Measurements from ENCODE around the gene EEFSEC.

The EEFSEC gene

GRCh38 chr3:128285967-128286321 is 132.7 kb downstream of the EEFSEC start:
- no peak for DNase-seq (ENCODE audit: low read depth in 2 of 2)

- no peak for DNase-seq (ENCODE audit: low read depth in 2 of 2)
Observed at GRCh38 chr3:128286691-128287090, 133.4 kb downstream of the EEFSEC start.

- DNase-seq (ENCODE audit: low read depth in 2 of 2): no peak
Observed at GRCh38 chr3:128287216-128287615, 133.9 kb downstream of the EEFSEC start.

- DNase-seq (ENCODE audit: low read depth in 2 of 2): no peak
Observed at GRCh38 chr3:128289534-128289933, 136.3 kb downstream of the EEFSEC start.

GRCh38 chr3:128290484-128290883 is 137.2 kb downstream of the EEFSEC start:
- no peak for DNase-seq (ENCODE audit: low read depth in 2 of 2)

GRCh38 chr3:128293930-128294329 is 140.6 kb downstream of the EEFSEC start:
- no peak for DNase-seq (ENCODE audit: low read depth in 2 of 2)

GRCh38 chr3:128294999-128295468 is 141.8 kb downstream of the EEFSEC start:
- no peak for DNase-seq (ENCODE audit: low read depth in 2 of 2)

- DNase-seq (ENCODE audit: low read depth in 2 of 2): no peak
Observed at GRCh38 chr3:128296469-128297251, 143.4 kb downstream of the EEFSEC start.

GRCh38 chr3:128297401-128298138 is 144.3 kb downstream of the EEFSEC start:
- no peak for DNase-seq (ENCODE audit: low read depth in 2 of 2)

- no peak for DNase-seq (ENCODE audit: low read depth in 2 of 2)
Observed at GRCh38 chr3:128301186-128302023, 148.1 kb downstream of the EEFSEC start.

GRCh38 chr3:128306481-128306880 is 153.2 kb downstream of the EEFSEC start:
- DNase-seq (ENCODE audit: low read depth in 2 of 2): no peak

GRCh38 chr3:128307029-128307633 is 153.8 kb downstream of the EEFSEC start:
- DNase-seq (ENCODE audit: low read depth in 2 of 2): no peak

- no peak for DNase-seq (ENCODE audit: low read depth in 2 of 2)
Observed at GRCh38 chr3:128307781-128308469, 154.6 kb downstream of the EEFSEC start.

- no peak for DNase-seq (ENCODE audit: low read depth in 2 of 2)
Observed at GRCh38 chr3:128309026-128309425, 155.7 kb downstream of the EEFSEC start.

GRCh38 chr3:128310286-128311058 is 157.2 kb downstream of the EEFSEC start:
- no peak for DNase-seq (ENCODE audit: low read depth in 2 of 2)

- DNase-seq (ENCODE audit: low read depth in 2 of 2): no peak
Observed at GRCh38 chr3:128311441-128311844, 158.2 kb downstream of the EEFSEC start.

- no peak for DNase-seq (ENCODE audit: low read depth in 2 of 2)
Observed at GRCh38 chr3:128312271-128312670, 159.0 kb downstream of the EEFSEC start.

GRCh38 chr3:128313071-128313725 is 159.9 kb downstream of the EEFSEC start:
- no peak for DNase-seq (ENCODE audit: low read depth in 2 of 2)

GRCh38 chr3:128313935-128314334 is 160.7 kb downstream of the EEFSEC start:
- DNase-seq (ENCODE audit: low read depth in 2 of 2): no peak

- DNase-seq (ENCODE audit: low read depth in 2 of 2): no peak
Observed at GRCh38 chr3:128315313-128315712, 162.0 kb downstream of the EEFSEC start.

All from stimulated activated CD4-positive, alpha-beta T cell treated with anti-CD3 and anti-CD28 coated beads, Interleukin-1b, Interleukin-23, amount 100 ng/mL, for 4 hours (primary cell).